Measurements from ENCODE around the gene PHTF2.

Gene PHTF2

DNA sequence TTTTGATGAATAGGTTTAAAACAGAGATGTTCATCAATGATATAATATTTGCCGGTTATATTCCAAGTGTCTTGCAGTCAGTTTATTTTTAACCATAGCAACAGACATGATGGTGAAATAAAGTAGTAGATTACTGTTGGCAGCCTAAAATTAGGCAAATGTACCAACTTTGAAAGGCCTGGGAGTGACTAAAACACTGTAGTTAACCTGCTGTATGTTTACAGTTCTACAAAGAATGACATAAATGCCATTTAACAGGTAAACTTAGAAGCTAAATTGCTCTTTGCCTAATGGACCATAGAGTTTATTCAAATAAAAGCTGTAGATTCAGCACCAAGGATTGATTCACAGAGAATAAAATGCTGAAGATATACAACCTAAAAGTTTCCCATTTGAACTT, 64.1 kb downstream of the PHTF2 start:
- Histone ChIP-seq H3K9me3 (ENCODE audit: insufficient read depth, low read depth, low read length) (no peaks in the 10 kb centered on the region), H2BK5ac (ENCODE audit: low read depth, low read length, poor library complexity) (no peak overlapping the region), H2AK5ac (ENCODE audit: low read length) (no peak overlapping the region), H3K23ac (ENCODE audit: low read length) (no peak overlapping the region), H3K4me2 (ENCODE audit: low read length) (no peak overlapping the region), H3K36me3 (ENCODE audit: control insufficient read depth in 1 of 2, insufficient read depth in 2 of 2, low read length in 2 of 2) (peaks cover 0 to 2% of the 10 kb centered on the region in 2 experiments), H4K8ac (ENCODE audit: low read depth, low read length) (no peak overlapping the region), H4K12ac (ENCODE audit: low read depth, low read length) (no peak overlapping the region), H2AFZ (ENCODE audit: insufficient read depth, low read length, poor library complexity) (no peak overlapping the region), H2BK12ac (ENCODE audit: low read length) (no peak overlapping the region), H3K4ac (ENCODE audit: low read depth, low read length) (no peak overlapping the region), H3K4me3 (ENCODE audit: low read depth, low read length) (no peak overlapping the region), H3K9ac (ENCODE audit: low read length) (no peak overlapping the region), H3K79me1 (ENCODE audit: low read length) (no peaks in the 10 kb centered on the region), H3K27me3 (ENCODE audit: insufficient read depth, low read length) (no peaks in the 10 kb centered on the region), H3K14ac (ENCODE audit: low read length) (no peak overlapping the region), H3K4me1 (ENCODE audit: control insufficient read depth in 1 of 2, insufficient read depth in 2 of 2, low read length in 2 of 2) (no peaks in the 10 kb centered on the region), H3K18ac (ENCODE audit: low read length) (no peak overlapping the region), H4K91ac (ENCODE audit: low read depth, low read length) (no peak overlapping the region), H2BK120ac (ENCODE audit: insufficient read depth, low read length, poor library complexity) (no peak overlapping the region), H3K79me2 (ENCODE audit: control insufficient read depth, insufficient read depth, low read length, poor library complexity) (no peaks in the 10 kb centered on the region), H3K27ac (ENCODE audit: low read depth, low read length) (no peak overlapping the region)
- no CpG with 5 or more reads among the region's 1 CpG for WGBS (ENCODE audit: extremely low coverage, insufficient coverage, insufficient read length)
- no peak for DNase-seq

DNA sequence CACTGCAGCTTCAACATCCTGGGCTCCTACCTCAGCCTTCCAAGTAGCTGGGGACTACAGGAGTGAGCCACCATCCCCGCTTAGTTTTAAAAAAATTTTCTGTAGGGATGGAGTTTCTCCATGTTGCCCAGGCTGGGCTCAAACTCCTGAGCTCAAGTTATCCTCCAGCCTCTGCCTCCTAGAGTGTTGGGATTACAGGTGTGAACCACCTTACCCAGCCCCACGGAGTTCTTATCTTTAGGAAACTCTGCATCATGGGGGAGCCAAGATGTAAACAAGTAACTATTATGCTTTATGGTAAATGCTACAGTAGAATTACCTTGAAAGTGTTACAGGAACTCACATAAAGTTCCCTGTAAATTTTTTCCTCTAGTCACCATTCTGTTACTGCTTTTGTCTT, 65.3 kb downstream of the PHTF2 start:
- Histone ChIP-seq H3K79me1 (ENCODE audit: low read length) (no peaks in the 10 kb centered on the region), H4K8ac (ENCODE audit: low read depth, low read length) (no peak overlapping the region), H3K27ac (ENCODE audit: low read depth, low read length) (no peak overlapping the region), H3K27me3 (ENCODE audit: insufficient read depth, low read length) (no peaks in the 10 kb centered on the region), H3K4me3 (ENCODE audit: low read depth, low read length) (no peak overlapping the region), H4K12ac (ENCODE audit: low read depth, low read length) (no peak overlapping the region), H4K91ac (ENCODE audit: low read depth, low read length) (no peak overlapping the region), H2BK120ac (ENCODE audit: insufficient read depth, low read length, poor library complexity) (no peak overlapping the region), H3K14ac (ENCODE audit: low read length) (no peak overlapping the region), H3K9ac (ENCODE audit: low read length) (no peak overlapping the region), H2BK5ac (ENCODE audit: low read depth, low read length, poor library complexity) (no peak overlapping the region), H3K4me1 (ENCODE audit: control insufficient read depth in 1 of 2, insufficient read depth in 2 of 2, low read length in 2 of 2) (no peaks in the 10 kb centered on the region), H3K9me3 (ENCODE audit: insufficient read depth, low read depth, low read length) (no peaks in the 10 kb centered on the region), H2AK5ac (ENCODE audit: low read length) (no peak overlapping the region), H3K4me2 (ENCODE audit: low read length) (no peak overlapping the region), H3K79me2 (ENCODE audit: control insufficient read depth, insufficient read depth, low read length, poor library complexity) (no peaks in the 10 kb centered on the region), H3K4ac (ENCODE audit: low read depth, low read length) (no peak overlapping the region), H2AFZ (ENCODE audit: insufficient read depth, low read length, poor library complexity) (no peak overlapping the region), H3K18ac (ENCODE audit: low read length) (no peak overlapping the region), H3K23ac (ENCODE audit: low read length) (no peak overlapping the region), H3K36me3 (ENCODE audit: control insufficient read depth in 1 of 2, insufficient read depth in 2 of 2, low read length in 2 of 2) (peaks cover 0 to 2% of the 10 kb centered on the region in 2 experiments), H2BK12ac (ENCODE audit: low read length) (no peak overlapping the region)
- no peak for DNase-seq
- WGBS (ENCODE audit: extremely low coverage, insufficient coverage, insufficient read length) = no CpG with 5 or more reads among the region's 2 CpGs

DNA sequence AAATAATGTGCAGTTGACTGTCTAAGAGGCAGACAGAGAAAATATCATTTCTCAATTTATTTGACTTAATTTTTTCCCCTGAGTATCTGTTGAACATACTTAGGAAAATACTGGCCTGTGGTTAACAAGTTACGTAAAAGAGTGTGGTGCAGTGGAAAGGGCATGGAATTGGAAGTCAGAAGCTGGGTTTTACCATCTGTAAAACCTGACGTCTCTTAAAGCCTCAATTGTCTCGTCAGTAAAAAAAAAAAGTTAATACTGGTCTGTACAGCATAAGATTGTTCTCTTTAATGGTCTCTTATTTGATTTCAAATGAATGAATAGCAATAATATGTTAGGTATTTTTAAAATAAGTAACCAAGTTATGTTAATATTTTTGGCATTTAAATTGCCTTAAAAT, 67.8 kb downstream of the PHTF2 start:
- no peak for DNase-seq
- Histone ChIP-seq H2AFZ (ENCODE audit: insufficient read depth, low read length, poor library complexity) (no peak overlapping the region), H3K18ac (ENCODE audit: low read length) (no peak overlapping the region), H2AK5ac (ENCODE audit: low read length) (no peak overlapping the region), H2BK5ac (ENCODE audit: low read depth, low read length, poor library complexity) (no peak overlapping the region), H3K27me3 (ENCODE audit: insufficient read depth, low read length) (no peaks in the 10 kb centered on the region), H3K23ac (ENCODE audit: low read length) (no peak overlapping the region), H3K9me3 (ENCODE audit: insufficient read depth, low read depth, low read length) (no peaks in the 10 kb centered on the region), H3K4ac (ENCODE audit: low read depth, low read length) (no peak overlapping the region), H3K4me3 (ENCODE audit: low read depth, low read length) (no peak overlapping the region), H2BK12ac (ENCODE audit: low read length) (no peak overlapping the region), H3K14ac (ENCODE audit: low read length) (no peak overlapping the region), H3K79me1 (ENCODE audit: low read length) (no peaks in the 10 kb centered on the region), H3K79me2 (ENCODE audit: control insufficient read depth, insufficient read depth, low read length, poor library complexity) (no peaks in the 10 kb centered on the region), H4K91ac (ENCODE audit: low read depth, low read length) (no peak overlapping the region), H2BK120ac (ENCODE audit: insufficient read depth, low read length, poor library complexity) (no peak overlapping the region), H3K9ac (ENCODE audit: low read length) (no peak overlapping the region), H3K4me1 (ENCODE audit: control insufficient read depth in 1 of 2, insufficient read depth in 2 of 2, low read length in 2 of 2) (no peaks in the 10 kb centered on the region), H3K4me2 (ENCODE audit: low read length) (no peak overlapping the region), H4K12ac (ENCODE audit: low read depth, low read length) (no peak overlapping the region), H4K8ac (ENCODE audit: low read depth, low read length) (no peak overlapping the region), H3K36me3 (ENCODE audit: control insufficient read depth in 1 of 2, insufficient read depth in 2 of 2, low read length in 2 of 2) (peaks cover 2 to 4% of the 10 kb centered on the region in 2 experiments), H3K27ac (ENCODE audit: low read depth, low read length) (no peak overlapping the region)
- no CpG with 5 or more reads among the region's 3 CpGs for WGBS (ENCODE audit: extremely low coverage, insufficient coverage, insufficient read length)

DNA sequence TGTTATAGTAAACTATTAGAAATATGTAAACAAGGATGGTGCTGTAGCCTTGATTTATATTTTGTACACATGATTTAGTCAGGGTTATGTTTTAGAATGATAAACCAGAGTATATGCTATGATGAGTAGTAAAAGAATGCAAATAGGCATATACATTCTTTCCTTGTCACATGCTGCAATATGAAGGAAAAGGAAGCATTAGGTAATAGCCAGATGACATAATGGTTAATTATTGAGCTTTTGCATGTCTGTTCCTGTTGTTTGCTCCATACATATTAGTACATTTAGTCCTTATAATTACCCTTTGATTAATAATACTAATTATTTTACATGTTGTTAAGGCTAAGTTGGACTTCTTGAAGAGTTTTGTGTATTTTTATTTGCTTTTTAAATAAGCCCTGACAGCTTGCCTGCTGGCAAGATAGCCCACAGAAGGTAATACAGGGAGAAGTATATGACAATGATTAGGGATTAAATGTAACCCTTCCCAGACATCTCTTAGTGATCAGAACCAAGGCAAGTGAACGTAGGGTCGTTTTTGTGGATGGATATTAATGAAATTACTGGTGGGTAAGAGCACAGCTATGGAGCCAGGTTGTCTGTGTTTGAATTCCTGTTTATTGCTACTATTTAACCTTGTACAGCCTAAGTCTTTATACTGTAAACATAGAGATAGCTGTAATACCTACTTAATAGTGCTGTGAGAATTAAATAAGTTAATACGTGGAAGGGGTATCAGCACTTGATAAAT, 68.4 kb downstream of the PHTF2 start:
- Histone ChIP-seq H3K14ac (ENCODE audit: low read length) (no peak overlapping the region), H3K79me2 (ENCODE audit: control insufficient read depth, insufficient read depth, low read length, poor library complexity) (no peaks in the 10 kb centered on the region), H4K8ac (ENCODE audit: low read depth, low read length) (no peak overlapping the region), H2BK120ac (ENCODE audit: insufficient read depth, low read length, poor library complexity) (no peak overlapping the region), H3K36me3 (ENCODE audit: control insufficient read depth in 1 of 2, insufficient read depth in 2 of 2, low read length in 2 of 2) (peaks cover 2 to 4% of the 10 kb centered on the region in 2 experiments), H2BK12ac (ENCODE audit: low read length) (no peak overlapping the region), H3K79me1 (ENCODE audit: low read length) (peaks cover under 1% of the 10 kb centered on the region), H3K4me1 (ENCODE audit: control insufficient read depth in 1 of 2, insufficient read depth in 2 of 2, low read length in 2 of 2) (no peaks in the 10 kb centered on the region), H3K4ac (ENCODE audit: low read depth, low read length) (no peak overlapping the region), H3K4me2 (ENCODE audit: low read length) (no peak overlapping the region), H2AK5ac (ENCODE audit: low read length) (no peak overlapping the region), H2BK5ac (ENCODE audit: low read depth, low read length, poor library complexity) (no peak overlapping the region), H4K12ac (ENCODE audit: low read depth, low read length) (no peak overlapping the region), H3K27me3 (ENCODE audit: insufficient read depth, low read length) (no peaks in the 10 kb centered on the region), H3K27ac (ENCODE audit: low read depth, low read length) (no peak overlapping the region), H3K23ac (ENCODE audit: low read length) (no peak overlapping the region), H3K4me3 (ENCODE audit: low read depth, low read length) (no peak overlapping the region), H3K9ac (ENCODE audit: low read length) (no peak overlapping the region), H4K91ac (ENCODE audit: low read depth, low read length) (no peak overlapping the region), H3K18ac (ENCODE audit: low read length) (no peak overlapping the region), H3K9me3 (ENCODE audit: insufficient read depth, low read depth, low read length) (peaks cover 3% of the 10 kb centered on the region), H2AFZ (ENCODE audit: insufficient read depth, low read length, poor library complexity) (no peak overlapping the region)
- peak in 1 of 2 donors; percentile 78 for DNase-seq
- WGBS (ENCODE audit: extremely low coverage, insufficient coverage, insufficient read length) = no CpG with 5 or more reads among the region's 3 CpGs

Data from trophoblast cell (in vitro differentiated cells and primary cell).